HG03575 (cell line): ENCODE measurements around the gene SETD2.
"Not testable (repeated sequence)": the region's sequence is repeated elsewhere in the genome, so short reads cannot be mapped to it uniquely, and the experiment has no call there.

Experiments used
- ATAC-seq: cut with Tn5 transposase; IDR thresholded peaks from one replicate; pipeline ENCODE4 v1.9.1; 2021; ENCODE audit not compliant: unreplicated experiment, insufficient number of reproducible peaks, low FRiP score; ENCODE audit errors: extremely low read depth

SETD2 gene

GRCh38 chr3:47047673-47048072 is 116.2 kb downstream of the SETD2 start:
- ATAC-seq, result no peak

GRCh38 chr3:47047069-47047468 is 116.8 kb downstream of the SETD2 start:
- ATAC-seq, result no peak

- no peak for ATAC-seq
Observed at GRCh38 chr3:47042231-47042791, 121.6 kb downstream of the SETD2 start.

- no peak for ATAC-seq
Observed at GRCh38 chr3:47041114-47041513, 122.8 kb downstream of the SETD2 start.

- not testable (repeated sequence) for ATAC-seq
Observed at GRCh38 chr3:47037302-47037701, 126.6 kb downstream of the SETD2 start.

GRCh38 chr3:47036145-47036544 is 127.8 kb downstream of the SETD2 start:
- ATAC-seq, result no peak

GRCh38 chr3:47035645-47036044 is 128.3 kb downstream of the SETD2 start:
- ATAC-seq, result no peak

- ATAC-seq, result no peak
Observed at GRCh38 chr3:47034868-47035489, 128.9 kb downstream of the SETD2 start.

- ATAC-seq, result not testable (repeated sequence)
Observed at GRCh38 chr3:47031041-47031440, 132.9 kb downstream of the SETD2 start.

GRCh38 chr3:47028667-47029066 is 135.2 kb downstream of the SETD2 start:
- ATAC-seq, result no peak

- ATAC-seq, result no peak
Observed at GRCh38 chr3:47028146-47028545, 135.8 kb downstream of the SETD2 start.

- not testable (repeated sequence) for ATAC-seq
Observed at GRCh38 chr3:47026432-47026831, 137.5 kb downstream of the SETD2 start.

GRCh38 chr3:47024932-47025331 is 139.0 kb downstream of the SETD2 start:
- ATAC-seq, result no peak

- no peak for ATAC-seq
Observed at GRCh38 chr3:47022641-47023071, 141.3 kb downstream of the SETD2 start.

- no peak for ATAC-seq
Observed at GRCh38 chr3:47020311-47020710, 143.6 kb downstream of the SETD2 start.

- no peak for ATAC-seq
Observed at GRCh38 chr3:47019201-47019600, 144.7 kb downstream of the SETD2 start.

GRCh38 chr3:47018269-47018611 is 145.7 kb downstream of the SETD2 start:
- no peak for ATAC-seq

- no peak for ATAC-seq
Observed at GRCh38 chr3:47017504-47018268, 146.2 kb downstream of the SETD2 start.

GRCh38 chr3:47016934-47017435 is 146.9 kb downstream of the SETD2 start:
- ATAC-seq, result no peak
